Mammary epithelial cell (primary cell): ENCODE results near the gene UNC5A.

ENCODE experiments used
- CTCF ChIP-seq, 2 donors: IDR thresholded peaks in 1 of 2; conservative IDR thresholded peaks in 1 of 2; 2 replicates each; pipeline ENCODE4 v1.5.1; 2011 to 2012; ENCODE audit warnings: inconsistent platforms in 2 of 2, low read length in 2 of 2, mild to moderate bottlenecking in 2 of 2, control low read depth in 1 of 2, low read depth in 1 of 2; ENCODE audit not compliant: insufficient read depth in 1 of 2; ENCODE audit errors: extremely low read depth in 1 of 2
- EZH2 ChIP-seq: IDR thresholded peaks from 2 replicates; pipeline ENCODE4 v1.6.1; 2012; ENCODE audit warnings: low read length, inconsistent platforms, borderline replicate concordance

GRCh38 chr5:176844706-176845391 is 34.5 kb downstream of the UNC5A start:
- TF ChIP-seq EZH2 (no peak), CTCF (conservative IDR thresholded peaks at IDR 0.05 in 1 of 2, IDR thresholded peaks at IDR 0.05 in 1 of 2; ENCODE audit: extremely low read depth in 1 of 2, insufficient read depth in 1 of 2, low read depth in 1 of 2, low read length in 2 of 2) (no peak)
